ENCODE data around the gene TMEM259.

Gene TMEM259

DNA sequence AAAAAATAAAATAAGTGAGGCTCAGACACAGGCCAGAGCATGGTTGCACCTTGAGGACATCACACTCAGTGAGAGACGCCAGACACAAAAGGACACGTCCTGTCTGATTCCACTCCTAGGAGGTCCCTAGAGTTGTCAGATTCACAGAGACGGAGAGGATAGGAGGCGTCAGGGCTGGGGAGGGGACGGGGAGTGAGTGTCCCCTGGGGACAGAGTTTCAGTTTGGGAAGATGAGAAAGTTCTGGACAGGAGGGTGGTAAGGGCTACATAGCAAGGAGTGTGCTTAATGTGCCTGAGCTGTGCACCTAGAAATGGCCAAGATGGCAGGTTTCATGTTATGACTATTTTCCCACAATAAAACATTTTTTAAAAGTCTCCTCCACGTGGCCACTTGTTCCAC is 22.9 kb downstream of the TMEM259 start:
- Histone ChIP-seq H3K14ac (ENCODE audit: low read length) (peak overlapping the region; percentile 38), H3K9me3 (replicated peaks in 1 of 2; ENCODE audit: control insufficient read depth in 2 of 2, insufficient read depth in 1 of 2, low read depth in 1 of 2, low read length in 2 of 2) (no peaks in the 10 kb centered on the region), H3K4me3 (ENCODE audit: low read length in 2 of 2) (no peak overlapping the region), H3K27me3 (ENCODE audit: control insufficient read depth in 3 of 3, insufficient read depth in 3 of 3, low read depth in 1 of 3, low read length in 3 of 3) (peaks cover 0 to 47% (median 17%) of the 10 kb centered on the region in 3 experiments), H4K8ac (ENCODE audit: low read depth, low read length) (no peak overlapping the region), H2AK5ac (ENCODE audit: low read depth, low read length) (peak overlapping the region; percentile 56), H2BK15ac (ENCODE audit: low read length) (peak overlapping the region; percentile 49), H3K4me2 (ENCODE audit: insufficient read depth, low read length, poor library complexity, severe bottlenecking) (no peak overlapping the region), H2BK5ac (ENCODE audit: low read length) (no peak overlapping the region), H2AFZ (ENCODE audit: low read length) (no peak overlapping the region), H3K4me1 (ENCODE audit: control insufficient read depth in 2 of 2, insufficient read depth in 1 of 2, low read depth in 1 of 2, low read length in 2 of 2) (peaks cover 11% of the 10 kb centered on the region in 2 donors), H3K79me1 (ENCODE audit: low read depth, low read length) (peaks cover 2% of the 10 kb centered on the region), H3K18ac (ENCODE audit: low read length) (no peak overlapping the region), H3K4ac (ENCODE audit: low read length) (no peak overlapping the region), H4K91ac (ENCODE audit: low read depth, low read length, poor library complexity) (no peak overlapping the region), H3K27ac (replicated peaks; ENCODE audit: low read length) (no peak overlapping the region), H2BK120ac (ENCODE audit: low read depth, low read length) (no peak overlapping the region), H3K9ac (ENCODE audit: low read depth, low read length, poor library complexity) (no peak overlapping the region), H3K36me3 (replicated peaks in 1 of 2; ENCODE audit: control insufficient read depth in 2 of 2, insufficient read depth in 2 of 2, low read length in 2 of 2) (peaks cover 0 to 10% of the 10 kb centered on the region in 2 donors), H2BK12ac (ENCODE audit: low read length) (peak overlapping the region; percentile 41), H3K23ac (ENCODE audit: low read depth, low read length, poor library complexity) (no peak overlapping the region)
- WGBS, 2 donors (ENCODE audit: extremely low coverage in 2 of 2, insufficient read length in 2 of 2, insufficient replicate concordance in 1 of 2), result no CpG with 5 or more reads among the region's 6 CpGs
- DNase-seq (ENCODE audit: low spot score), result no peak

DNA sequence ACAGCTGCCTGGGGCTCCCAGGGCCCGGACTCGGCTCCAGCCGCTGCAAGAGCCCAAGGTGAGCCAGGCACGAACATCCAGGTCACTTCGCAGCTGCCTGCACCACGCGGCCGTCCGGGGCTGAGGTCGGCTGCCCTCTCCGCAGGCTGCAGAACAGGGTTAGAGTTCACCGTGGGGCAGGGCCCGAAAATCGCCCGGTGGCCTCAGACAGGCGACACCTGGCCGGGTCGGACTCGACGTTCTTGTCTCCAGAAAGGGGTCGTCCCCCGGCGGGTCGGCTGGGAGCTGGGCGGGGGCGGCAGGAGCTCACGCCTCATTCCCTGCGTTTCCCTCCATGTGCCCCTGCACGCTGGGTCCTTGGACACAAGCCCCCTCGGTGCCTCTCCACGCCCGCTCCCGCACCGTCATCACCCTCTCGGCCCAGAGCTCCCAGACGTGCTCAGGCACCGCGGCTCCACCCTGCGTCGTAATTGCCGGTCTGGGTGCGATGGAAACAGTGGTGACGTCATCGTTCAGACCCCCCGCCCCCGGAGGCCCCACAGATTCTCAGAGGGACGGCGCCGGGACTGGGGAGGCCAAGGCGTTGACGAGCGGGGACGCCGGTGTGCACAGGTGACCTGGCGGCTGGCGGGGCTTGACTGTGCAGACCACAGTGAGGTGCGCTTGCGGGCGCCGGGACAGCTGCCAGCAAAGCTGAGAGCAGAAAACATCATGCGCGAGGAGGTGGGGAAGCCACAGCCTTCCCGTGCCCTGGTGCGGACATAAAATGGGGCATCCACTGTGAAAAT is 24.7 kb downstream of the TMEM259 start:
- Histone ChIP-seq H3K23ac (ENCODE audit: low read depth, low read length, poor library complexity) (peak overlapping the region; percentile 96), H3K79me1 (ENCODE audit: low read depth, low read length) (peaks cover 6% of the 10 kb centered on the region), H2BK15ac (ENCODE audit: low read length) (peak overlapping the region; percentile 67), H3K4me1 (ENCODE audit: control insufficient read depth in 2 of 2, insufficient read depth in 1 of 2, low read depth in 1 of 2, low read length in 2 of 2) (peaks cover 7 to 8% of the 10 kb centered on the region in 2 donors), H3K36me3 (replicated peaks in 1 of 2; ENCODE audit: control insufficient read depth in 2 of 2, insufficient read depth in 2 of 2, low read length in 2 of 2) (peaks cover 0 to 21% of the 10 kb centered on the region in 2 donors), H3K27me3 (ENCODE audit: control insufficient read depth in 3 of 3, insufficient read depth in 3 of 3, low read depth in 1 of 3, low read length in 3 of 3) (peaks cover 0 to 43% (median 15%) of the 10 kb centered on the region in 3 experiments), H3K14ac (ENCODE audit: low read length) (peak overlapping the region; percentile 56), H3K9me3 (replicated peaks in 1 of 2; ENCODE audit: control insufficient read depth in 2 of 2, insufficient read depth in 1 of 2, low read depth in 1 of 2, low read length in 2 of 2) (no peaks in the 10 kb centered on the region), H3K18ac (ENCODE audit: low read length) (peak overlapping the region; percentile 94), H3K27ac (replicated peaks; ENCODE audit: low read length) (no peak overlapping the region), H2BK120ac (ENCODE audit: low read depth, low read length) (peak overlapping the region; percentile 18), H2AK5ac (ENCODE audit: low read depth, low read length) (peak overlapping the region; percentile 75), H2BK5ac (ENCODE audit: low read length) (peak overlapping the region; percentile 53), H4K8ac (ENCODE audit: low read depth, low read length) (peak overlapping the region; percentile 82), H2AFZ (ENCODE audit: low read length) (no peak overlapping the region), H3K4me2 (ENCODE audit: insufficient read depth, low read length, poor library complexity, severe bottlenecking) (peak overlapping the region; percentile 45), H3K9ac (ENCODE audit: low read depth, low read length, poor library complexity) (peak overlapping the region; percentile 86), H4K91ac (ENCODE audit: low read depth, low read length, poor library complexity) (no peak overlapping the region), H3K4me3 (ENCODE audit: low read length in 2 of 2) (no peak overlapping the region), H3K4ac (ENCODE audit: low read length) (no peak overlapping the region), H2BK12ac (ENCODE audit: low read length) (peak overlapping the region; percentile 84)
- WGBS, 2 donors (ENCODE audit: extremely low coverage in 2 of 2, insufficient read length in 2 of 2, insufficient replicate concordance in 1 of 2), result no CpG with 5 or more reads among the region's 64 CpGs
- no peak for DNase-seq (ENCODE audit: low spot score)

- no CpG with 5 or more reads among the region's 26 CpGs for WGBS, 2 donors (ENCODE audit: extremely low coverage in 2 of 2, insufficient read length in 2 of 2, insufficient replicate concordance in 1 of 2)
- no peak overlapping the region for H4K8ac ChIP-seq (ENCODE audit: low read depth, low read length)
- peak overlapping the region; percentile 75 for H2AK5ac ChIP-seq (ENCODE audit: low read depth, low read length)
- peak overlapping the region; percentile 55 for H2BK15ac ChIP-seq (ENCODE audit: low read length)
- no peak overlapping the region for H2BK5ac ChIP-seq (ENCODE audit: low read length)
- no peak overlapping the region for H3K4me2 ChIP-seq (ENCODE audit: insufficient read depth, low read length, poor library complexity, severe bottlenecking)
- peak overlapping the region; percentile 96 for H3K23ac ChIP-seq (ENCODE audit: low read depth, low read length, poor library complexity)
- no peak overlapping the region for H3K14ac ChIP-seq (ENCODE audit: low read length)
- peaks cover 3 to 6% of the 10 kb centered on the region in 2 donors for H3K4me1 ChIP-seq (ENCODE audit: control insufficient read depth in 2 of 2, insufficient read depth in 1 of 2, low read depth in 1 of 2, low read length in 2 of 2)
- H2AFZ ChIP-seq (ENCODE audit: low read length), result no peak overlapping the region
- peaks cover 6% of the 10 kb centered on the region for H3K79me1 ChIP-seq (ENCODE audit: low read depth, low read length)
- H4K91ac ChIP-seq (ENCODE audit: low read depth, low read length, poor library complexity), result no peak overlapping the region
- H3K4me3 ChIP-seq (ENCODE audit: low read length in 2 of 2), result no peak overlapping the region
- H3K4ac ChIP-seq (ENCODE audit: low read length), result no peak overlapping the region
- H2BK120ac ChIP-seq (ENCODE audit: low read depth, low read length), result peak overlapping the region; percentile 18
- peak overlapping the region; percentile 58 for H2BK12ac ChIP-seq (ENCODE audit: low read length)
- no peak overlapping the region for H3K9ac ChIP-seq (ENCODE audit: low read depth, low read length, poor library complexity)
- H3K27me3 ChIP-seq (ENCODE audit: control insufficient read depth in 3 of 3, insufficient read depth in 3 of 3, low read depth in 1 of 3, low read length in 3 of 3), result peaks cover 0 to 35% (median 10%) of the 10 kb centered on the region in 3 experiments
- H3K27ac ChIP-seq (replicated peaks; ENCODE audit: low read length), result no peak overlapping the region
- no peak overlapping the region for H3K18ac ChIP-seq (ENCODE audit: low read length)
- peaks cover 9 to 31% of the 10 kb centered on the region in 2 donors for H3K36me3 ChIP-seq (replicated peaks in 1 of 2; ENCODE audit: control insufficient read depth in 2 of 2, insufficient read depth in 2 of 2, low read length in 2 of 2)
- no peaks in the 10 kb centered on the region for H3K9me3 ChIP-seq (replicated peaks in 1 of 2; ENCODE audit: control insufficient read depth in 2 of 2, insufficient read depth in 1 of 2, low read depth in 1 of 2, low read length in 2 of 2)
- no peak for DNase-seq (ENCODE audit: low spot score)
Observed at GRCh38 chr19:995051-995827, 25.7 kb downstream of the TMEM259 start.

DNA sequence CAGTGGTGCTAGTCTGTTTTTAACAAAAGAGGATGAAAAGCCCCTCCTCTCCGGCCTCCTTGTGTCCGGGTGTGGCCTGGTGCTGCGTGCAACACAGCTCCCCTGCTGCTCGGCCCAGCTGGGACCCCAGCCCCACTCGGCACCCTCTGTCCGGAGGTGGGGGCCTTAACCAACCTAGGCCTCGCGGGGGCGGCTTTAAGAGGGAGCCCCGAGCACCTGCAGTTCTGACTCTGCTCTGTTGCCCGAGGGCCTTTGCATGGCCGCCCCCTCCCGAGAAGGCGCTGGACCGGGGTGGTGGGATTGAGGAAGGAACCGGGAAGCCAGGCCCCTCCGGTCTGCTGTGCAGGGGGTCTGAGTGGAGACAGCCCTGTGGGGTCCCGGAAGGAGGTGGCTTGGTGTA is 26.4 kb downstream of the TMEM259 start:
- DNase-seq (ENCODE audit: low spot score), result no peak
- Histone ChIP-seq H3K4ac (ENCODE audit: low read length) (no peak overlapping the region), H3K4me1 (ENCODE audit: control insufficient read depth in 2 of 2, insufficient read depth in 1 of 2, low read depth in 1 of 2, low read length in 2 of 2) (peaks cover 3 to 6% of the 10 kb centered on the region in 2 donors), H2BK5ac (ENCODE audit: low read length) (no peak overlapping the region), H2AFZ (ENCODE audit: low read length) (no peak overlapping the region), H3K79me1 (ENCODE audit: low read depth, low read length) (peaks cover 6% of the 10 kb centered on the region), H3K23ac (ENCODE audit: low read depth, low read length, poor library complexity) (no peak overlapping the region), H2BK15ac (ENCODE audit: low read length) (no peak overlapping the region), H4K8ac (ENCODE audit: low read depth, low read length) (no peak overlapping the region), H3K18ac (ENCODE audit: low read length) (no peak overlapping the region), H2BK12ac (ENCODE audit: low read length) (no peak overlapping the region), H3K36me3 (replicated peaks in 1 of 2; ENCODE audit: control insufficient read depth in 2 of 2, insufficient read depth in 2 of 2, low read length in 2 of 2) (peaks cover 13 to 38% of the 10 kb centered on the region in 2 donors), H3K9ac (ENCODE audit: low read depth, low read length, poor library complexity) (no peak overlapping the region), H2AK5ac (ENCODE audit: low read depth, low read length) (no peak overlapping the region), H4K91ac (ENCODE audit: low read depth, low read length, poor library complexity) (no peak overlapping the region), H3K4me2 (ENCODE audit: insufficient read depth, low read length, poor library complexity, severe bottlenecking) (no peak overlapping the region), H3K27me3 (ENCODE audit: control insufficient read depth in 3 of 3, insufficient read depth in 3 of 3, low read depth in 1 of 3, low read length in 3 of 3) (peaks cover 0 to 34% (median 9%) of the 10 kb centered on the region in 3 experiments), H3K14ac (ENCODE audit: low read length) (no peak overlapping the region), H3K4me3 (ENCODE audit: low read length in 2 of 2) (no peak overlapping the region), H3K9me3 (replicated peaks in 1 of 2; ENCODE audit: control insufficient read depth in 2 of 2, insufficient read depth in 1 of 2, low read depth in 1 of 2, low read length in 2 of 2) (no peaks in the 10 kb centered on the region), H3K27ac (replicated peaks; ENCODE audit: low read length) (no peak overlapping the region), H2BK120ac (ENCODE audit: low read depth, low read length) (no peak overlapping the region)
- no CpG with 5 or more reads among the region's 18 CpGs for WGBS, 2 donors (ENCODE audit: extremely low coverage in 2 of 2, insufficient read length in 2 of 2, insufficient replicate concordance in 1 of 2)
